ENCODE measurements around the gene RASSF5. TPM values are rescaled to one million over a fixed set of nuclear protein-coding genes. Genes with fewer than 3 reads are reported as not detected.

RASSF5 gene
- total and polyA plus RNA-seq, 10 of the 15 experiments (the other 5 are each of a cell fraction or from before 2014, with no cell fraction given): 14.0 to 89.6 (median 68.9) TPM

DNA sequence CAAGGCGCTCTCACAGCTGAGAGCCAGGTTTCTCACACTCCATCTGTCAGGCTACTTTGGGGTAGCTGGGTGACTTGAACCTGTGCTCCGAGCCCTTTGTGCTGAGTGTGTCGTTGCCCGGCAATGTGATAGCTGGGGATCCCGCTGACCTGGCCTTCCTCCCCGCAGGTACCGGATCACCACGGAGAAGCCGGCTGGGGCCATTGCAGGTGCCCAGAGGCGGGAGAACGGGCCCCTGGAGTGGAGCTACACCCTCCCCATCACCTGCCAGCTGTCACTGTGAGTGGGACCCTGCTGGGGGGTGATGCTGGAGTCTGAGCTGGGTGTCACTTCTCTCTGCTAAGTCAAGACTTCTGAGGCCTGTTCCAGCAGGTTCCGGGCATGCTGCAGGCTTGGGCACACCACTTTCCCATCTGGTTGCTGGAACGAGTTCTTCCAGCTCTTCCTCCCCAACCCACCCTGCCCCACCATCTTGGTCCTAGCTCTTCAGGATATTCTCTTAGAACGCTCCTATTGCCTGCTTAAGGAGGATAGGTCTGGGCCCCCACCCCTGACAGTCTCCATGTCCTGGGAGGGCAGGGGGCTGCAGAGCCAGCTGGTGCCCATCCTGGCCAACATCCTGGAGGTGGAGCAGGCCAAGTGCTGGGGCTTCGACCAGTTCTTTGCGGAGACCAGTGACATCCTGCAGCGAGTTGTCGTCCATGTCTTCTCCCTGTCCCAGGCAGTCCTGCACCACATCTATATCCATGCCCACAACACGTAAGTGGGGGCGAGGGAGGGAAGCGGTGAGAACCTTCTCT lies 29.6 kb upstream of the RASSF5 start (continued):
- TF ChIP-seq YY1 (IDR thresholded peaks at IDR 0.05; ENCODE audit: low read depth, low read length) (no peak), ETV6 (conservative IDR thresholded peaks at IDR 0.05 in 1 of 2, IDR thresholded peaks at IDR 0.05 in 1 of 2; ENCODE audit: borderline replicate concordance in 1 of 2, low read depth in 1 of 2) (no peak), E2F4 (IDR thresholded peaks at IDR 0.05; ENCODE audit: low read depth, low read length) (no peak), NFYA (IDR thresholded peaks at IDR 0.05; ENCODE audit: borderline replicate concordance, low read depth, low read length) (no peak), ESRRA (IDR thresholded peaks at IDR 0.05; ENCODE audit: low read length) (no peak)

DNA sequence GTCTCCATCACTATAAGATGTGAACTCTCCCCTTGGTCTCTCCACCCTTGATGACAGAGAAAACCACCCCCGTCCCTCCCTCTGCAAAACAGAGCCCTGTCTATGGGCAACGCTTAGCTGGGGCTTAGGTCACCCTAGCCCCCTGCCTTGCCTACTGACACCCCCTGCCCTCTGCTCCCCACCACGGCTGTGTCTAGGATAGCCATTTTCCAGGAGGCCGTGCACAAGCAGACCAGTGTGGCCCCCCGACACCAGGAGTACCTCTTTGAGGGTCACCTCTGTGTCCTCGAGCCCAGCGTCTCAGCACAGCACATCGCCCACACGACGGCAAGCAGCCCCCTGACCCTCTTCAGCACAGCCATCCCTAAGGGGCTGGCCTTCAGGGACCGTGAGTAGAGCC lies 28.6 kb upstream of the RASSF5 start:
- in situ Hi-C loops (cut with MboI): no loop called here
- Histone ChIP-seq H3K79me2 (ENCODE audit: control insufficient read depth, insufficient read depth, low read length) (0 out of 2 replicates have a peak, but pooled peaks cover 1% of the 10 kb centered on the region), H3K27ac (ENCODE audit: control insufficient read depth, insufficient read depth) (no peak overlapping the region), H3K36me3 (ENCODE audit: control insufficient read depth in 2 of 2, insufficient read depth in 2 of 2, low read length in 1 of 2) (peaks cover 34 to 50% of the 10 kb centered on the region in 2 experiments), H2AFZ (ENCODE audit: control insufficient read depth, low read depth, low read length) (no peak overlapping the region), H3K9ac (ENCODE audit: control insufficient read depth, insufficient read depth, low read length) (no peak overlapping the region), H3K4me3 (no peak overlapping the region), H4K20me1 (ENCODE audit: control insufficient read depth, insufficient read depth) (no peaks in the 10 kb centered on the region), H3K9me3 (replicated peaks; ENCODE audit: control insufficient read depth, insufficient read depth, low read length) (no peaks in the 10 kb centered on the region), H3K27me3 (replicated peaks in 1 of 2; ENCODE audit: control insufficient read depth in 2 of 2, insufficient read depth in 2 of 2, low read length in 1 of 2) (no peaks in the 10 kb centered on the region), H3K4me1 (ENCODE audit: control insufficient read depth, insufficient read depth, low read length) (peaks cover 22% of the 10 kb centered on the region), H3K4me2 (ENCODE audit: control insufficient read depth, insufficient read depth) (no peak overlapping the region)
- RAD21 ChIA-PET (ENCODE audit: unreplicated experiment): interaction anchor here (0.8 to 4.4 kb wide), 23 partner anchors 8 to 503 kb away, joined by 3 to 55 read pairs (median 4); partner anchors contain the start of gene IKBKE
- DNase-seq (ENCODE audit: low read depth, low spot score) (no peak), FAIRE-seq (no peak), ATAC-seq (no peak)
- CTCF ChIA-PET: interaction anchor here (0.8 to 10.7 kb wide), 39 partner anchors 8 to 501 kb away, joined by 3 to 199 read pairs (median 6); partner anchors contain the start of genes DYRK3 and IKBKE
- POLR2A ChIA-PET: interaction anchor here (0.7 to 1.8 kb wide), 3 partner anchors 8 to 101 kb away, joined by 6 to 13 read pairs (median 7); partner anchors contain the start of gene IKBKE
- intact Hi-C loops (cut with micrococcal nuclease; ENCODE audit: unreplicated experiment): loop anchor here (2.0 kb wide), 3 partner anchors 16 to 104 kb away; no protein-coding TSS in a partner anchor
- SMC1A ChIA-PET (ENCODE audit: uncharacterized antibody, unreplicated experiment): interaction anchor here (0.8 to 3.7 kb wide), 26 partner anchors 8 to 188 kb away, joined by 3 to 70 read pairs (median 4); partner anchors contain the start of gene IKBKE
- BruUV-seq (replicated peaks): no TSS peak
- TF ChIP-seq YY1 (IDR thresholded peaks at IDR 0.05; ENCODE audit: low read depth, low read length): no peak
- TF ChIP-seq SIX5 (IDR thresholded peaks at IDR 0.05; ENCODE audit: low read depth, low read length, severe bottlenecking): no peak
- TF ChIP-seq SIN3A (IDR thresholded peaks at IDR 0.05; ENCODE audit: low read depth, low read length): no peak
- TF ChIP-seq CHD2 (IDR thresholded peaks at IDR 0.05; ENCODE audit: borderline replicate concordance, low read depth, low read length): no peak
- TF ChIP-seq TCF3 (IDR thresholded peaks at IDR 0.05; ENCODE audit: borderline replicate concordance, insufficient read depth, low read depth, low read length): no peak
- no peak for TF ChIP-seq STAT1 (conservative IDR thresholded peaks at IDR 0.05)
- TF ChIP-seq NRF1 (conservative IDR thresholded peaks at IDR 0.05; ENCODE audit: low read depth, low read length): no peak
- no peak for TF ChIP-seq RUNX3 (IDR thresholded peaks at IDR 0.05; ENCODE audit: low read length)
- no peak for TF ChIP-seq GABPA (IDR thresholded peaks at IDR 0.05; ENCODE audit: low read depth)
- TF ChIP-seq IKZF2 (IDR thresholded peaks at IDR 0.05): no peak
- no peak for TF ChIP-seq PAX8 (IDR thresholded peaks at IDR 0.05)
- 81% methylated on average over 11 of the region's 11 CpGs for WGBS (ENCODE audit: insufficient coverage, insufficient replicate concordance, low lambda C conversion rate, missing lambda C conversion rate)
